Measurements from ENCODE around the gene SETX. TPM values are rescaled to one million over a fixed set of nuclear protein-coding genes. Genes with fewer than 3 reads are reported as not detected.

SETX gene
- total and polyA plus RNA-seq, 10 of the 15 experiments (the other 5 are each of a cell fraction or from before 2014, with no cell fraction given): 15.8 to 75.7 (median 37.0) TPM

DNA sequence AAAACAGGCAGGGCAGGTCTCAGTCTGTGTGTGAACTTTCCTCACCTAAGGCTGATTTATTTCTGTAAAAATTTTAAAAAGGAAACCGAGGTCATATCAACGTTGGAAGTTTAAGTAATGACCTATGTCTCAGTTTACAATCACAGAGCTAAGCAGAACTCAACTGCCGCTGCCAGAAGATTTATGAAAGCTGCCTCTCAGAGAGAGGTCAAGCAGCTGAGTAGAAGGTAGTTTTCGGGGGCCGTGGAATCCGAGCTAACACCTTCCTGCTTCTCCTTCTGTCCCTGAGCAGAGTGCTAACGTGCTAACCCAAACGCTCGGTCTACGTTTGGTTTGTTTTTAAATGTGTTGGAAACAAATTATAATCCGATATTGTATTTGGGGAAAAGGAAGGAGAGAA lies 40.8 kb upstream of the SETX start:
- no peaks in the 10 kb centered on the region for H3K9me3 ChIP-seq (replicated peaks; ENCODE audit: control insufficient read depth, insufficient read depth, low read length)
- ChIA-PET RAD21 (ENCODE audit: unreplicated experiment) (no interaction called here), CTCF (interaction anchor here (1.2 kb wide), 1 partner anchor 136 kb away, joined by 3 read pairs; no protein-coding TSS in a partner anchor), POLR2A (interaction anchor here (0.7 kb wide), 1 partner anchor 9 kb away, joined by 3 read pairs; no protein-coding TSS in a partner anchor), SMC1A (ENCODE audit: uncharacterized antibody, unreplicated experiment) (interaction anchor here (0.7 to 1.1 kb wide), 3 partner anchors 10 to 126 kb away, joined by 3 read pairs; no protein-coding TSS in a partner anchor)
- H3K79me2 ChIP-seq (ENCODE audit: control insufficient read depth, insufficient read depth, low read length): no peaks in the 10 kb centered on the region
- intact Hi-C loops (cut with micrococcal nuclease; ENCODE audit: unreplicated experiment) (no loop called here), in situ Hi-C loops (cut with MboI) (no loop called here)
- no peak overlapping the region for H3K9ac ChIP-seq (ENCODE audit: control insufficient read depth, insufficient read depth, low read length)
- H3K4me1 ChIP-seq (ENCODE audit: control insufficient read depth, insufficient read depth, low read length): no peaks in the 10 kb centered on the region; the same call in 1 of the 2 replicates
- H3K36me3 ChIP-seq (ENCODE audit: control insufficient read depth in 2 of 2, insufficient read depth in 2 of 2, low read length in 1 of 2): peaks cover 13 to 33% of the 10 kb centered on the region in 2 experiments
- H3K4me3 ChIP-seq: no peak overlapping the region
- no peaks in the 10 kb centered on the region for H4K20me1 ChIP-seq (ENCODE audit: control insufficient read depth, insufficient read depth)
- 91% methylated on average over 11 of the region's 11 CpGs for WGBS (ENCODE audit: insufficient coverage, insufficient replicate concordance, low lambda C conversion rate, missing lambda C conversion rate)
- no peaks in the 10 kb centered on the region for H3K27me3 ChIP-seq (replicated peaks in 1 of 2; ENCODE audit: control insufficient read depth in 2 of 2, insufficient read depth in 2 of 2, low read length in 1 of 2)
- DNase-seq (ENCODE audit: low read depth, low spot score) (no peak), ATAC-seq (no peak), FAIRE-seq (no peak)
- no peak overlapping the region for H2AFZ ChIP-seq (ENCODE audit: control insufficient read depth, low read depth, low read length)
- no peak overlapping the region for H3K27ac ChIP-seq (ENCODE audit: control insufficient read depth, insufficient read depth)
- no TSS peak for BruUV-seq (replicated peaks)
- H3K4me2 ChIP-seq (ENCODE audit: control insufficient read depth, insufficient read depth): no peak overlapping the region
- no peak for TF ChIP-seq TARDBP (IDR thresholded peaks at IDR 0.05; ENCODE audit: borderline replicate concordance)
- TF ChIP-seq, protein P1, sequence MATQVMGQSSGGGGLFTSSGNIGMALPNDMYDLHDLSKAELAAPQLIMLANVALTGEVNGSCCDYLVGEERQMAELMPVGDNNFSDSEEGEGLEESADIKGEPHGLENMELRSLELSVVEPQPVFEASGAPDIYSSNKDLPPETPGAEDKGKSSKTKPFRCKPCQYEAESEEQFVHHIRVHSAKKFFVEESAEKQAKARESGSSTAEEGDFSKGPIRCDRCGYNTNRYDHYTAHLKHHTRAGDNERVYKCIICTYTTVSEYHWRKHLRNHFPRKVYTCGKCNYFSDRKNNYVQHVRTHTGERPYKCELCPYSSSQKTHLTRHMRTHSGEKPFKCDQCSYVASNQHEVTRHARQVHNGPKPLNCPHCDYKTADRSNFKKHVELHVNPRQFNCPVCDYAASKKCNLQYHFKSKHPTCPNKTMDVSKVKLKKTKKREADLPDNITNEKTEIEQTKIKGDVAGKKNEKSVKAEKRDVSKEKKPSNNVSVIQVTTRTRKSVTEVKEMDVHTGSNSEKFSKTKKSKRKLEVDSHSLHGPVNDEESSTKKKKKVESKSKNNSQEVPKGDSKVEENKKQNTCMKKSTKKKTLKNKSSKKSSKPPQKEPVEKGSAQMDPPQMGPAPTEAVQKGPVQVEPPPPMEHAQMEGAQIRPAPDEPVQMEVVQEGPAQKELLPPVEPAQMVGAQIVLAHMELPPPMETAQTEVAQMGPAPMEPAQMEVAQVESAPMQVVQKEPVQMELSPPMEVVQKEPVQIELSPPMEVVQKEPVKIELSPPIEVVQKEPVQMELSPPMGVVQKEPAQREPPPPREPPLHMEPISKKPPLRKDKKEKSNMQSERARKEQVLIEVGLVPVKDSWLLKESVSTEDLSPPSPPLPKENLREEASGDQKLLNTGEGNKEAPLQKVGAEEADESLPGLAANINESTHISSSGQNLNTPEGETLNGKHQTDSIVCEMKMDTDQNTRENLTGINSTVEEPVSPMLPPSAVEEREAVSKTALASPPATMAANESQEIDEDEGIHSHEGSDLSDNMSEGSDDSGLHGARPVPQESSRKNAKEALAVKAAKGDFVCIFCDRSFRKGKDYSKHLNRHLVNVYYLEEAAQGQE (IDR thresholded peaks at IDR 0.05; ENCODE audit: low read depth, low read length): no peak
- TF ChIP-seq EED (IDR thresholded peaks at IDR 0.05; ENCODE audit: low read depth): no peak
- TF ChIP-seq, protein P2, sequence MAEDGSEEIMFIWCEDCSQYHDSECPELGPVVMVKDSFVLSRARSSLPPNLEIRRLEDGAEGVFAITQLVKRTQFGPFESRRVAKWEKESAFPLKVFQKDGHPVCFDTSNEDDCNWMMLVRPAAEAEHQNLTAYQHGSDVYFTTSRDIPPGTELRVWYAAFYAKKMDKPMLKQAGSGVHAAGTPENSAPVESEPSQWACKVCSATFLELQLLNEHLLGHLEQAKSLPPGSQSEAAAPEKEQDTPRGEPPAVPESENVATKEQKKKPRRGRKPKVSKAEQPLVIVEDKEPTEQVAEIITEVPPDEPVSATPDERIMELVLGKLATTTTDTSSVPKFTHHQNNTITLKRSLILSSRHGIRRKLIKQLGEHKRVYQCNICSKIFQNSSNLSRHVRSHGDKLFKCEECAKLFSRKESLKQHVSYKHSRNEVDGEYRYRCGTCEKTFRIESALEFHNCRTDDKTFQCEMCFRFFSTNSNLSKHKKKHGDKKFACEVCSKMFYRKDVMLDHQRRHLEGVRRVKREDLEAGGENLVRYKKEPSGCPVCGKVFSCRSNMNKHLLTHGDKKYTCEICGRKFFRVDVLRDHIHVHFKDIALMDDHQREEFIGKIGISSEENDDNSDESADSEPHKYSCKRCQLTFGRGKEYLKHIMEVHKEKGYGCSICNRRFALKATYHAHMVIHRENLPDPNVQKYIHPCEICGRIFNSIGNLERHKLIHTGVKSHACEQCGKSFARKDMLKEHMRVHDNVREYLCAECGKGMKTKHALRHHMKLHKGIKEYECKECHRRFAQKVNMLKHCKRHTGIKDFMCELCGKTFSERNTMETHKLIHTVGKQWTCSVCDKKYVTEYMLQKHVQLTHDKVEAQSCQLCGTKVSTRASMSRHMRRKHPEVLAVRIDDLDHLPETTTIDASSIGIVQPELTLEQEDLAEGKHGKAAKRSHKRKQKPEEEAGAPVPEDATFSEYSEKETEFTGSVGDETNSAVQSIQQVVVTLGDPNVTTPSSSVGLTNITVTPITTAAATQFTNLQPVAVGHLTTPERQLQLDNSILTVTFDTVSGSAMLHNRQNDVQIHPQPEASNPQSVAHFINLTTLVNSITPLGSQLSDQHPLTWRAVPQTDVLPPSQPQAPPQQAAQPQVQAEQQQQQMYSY (CRISPR knock-in tag; IDR thresholded peaks at IDR 0.05): no peak
- no peak for TF ChIP-seq IRF4 (IDR thresholded peaks at IDR 0.05; ENCODE audit: low read depth, low read length)
- no peak for TF ChIP-seq JUNB (IDR thresholded peaks at IDR 0.05)
- no peak for TF ChIP-seq MAX (IDR thresholded peaks at IDR 0.05; ENCODE audit: low read depth, low read length)
- TF ChIP-seq CBX3 (IDR thresholded peaks at IDR 0.05; ENCODE audit: borderline replicate concordance, low read depth): no peak
- TF ChIP-seq RELB (IDR thresholded peaks at IDR 0.05; ENCODE audit: low read depth): no peak
- TF ChIP-seq CEBPB (IDR thresholded peaks at IDR 0.05; ENCODE audit: borderline replicate concordance in 1 of 2, low read depth in 2 of 2, low read length in 2 of 2): no peak
- no peak for TF ChIP-seq DPF2 (IDR thresholded peaks at IDR 0.05)
- TF ChIP-seq CBX5 (IDR thresholded peaks at IDR 0.05; ENCODE audit: low read depth): no peak
- TF ChIP-seq NFIC (IDR thresholded peaks at IDR 0.05; ENCODE audit: low read depth, low read length): no peak
- TF ChIP-seq POLR2A (IDR thresholded peaks at IDR 0.05; ENCODE audit: low read depth, low read length): no peak
- TF ChIP-seq HDAC2 (IDR thresholded peaks at IDR 0.05): no peak
- no peak for TF ChIP-seq TCF3 (IDR thresholded peaks at IDR 0.05; ENCODE audit: borderline replicate concordance, insufficient read depth, low read depth, low read length)

Data from GM12878 (cell line).